Karpas-422 (cell line): ENCODE measurements around the gene RANBP2. TPM values are rescaled to one million over a fixed set of nuclear protein-coding genes. Genes with fewer than 3 reads are reported as not detected.
"Not testable (repeated sequence)": the region's sequence is repeated elsewhere in the genome, so short reads cannot be mapped to it uniquely, and the experiment has no call there.

Experiments
- DNase-seq: peaks from one replicate; pipeline ENCODE4 v3.0.0-alpha.2; 2015
- H2AFZ ChIP-seq: fragments of 200-600 bp; sonication (generic); 2 replicates; pipeline ENCODE4 v1.6.1; 2014; ENCODE audit warnings: antibody characterized with exemption, low read length, mixed read lengths
- H3K27ac ChIP-seq: fragments of 200-600 bp; sonication (generic); 2 replicates; pipeline ENCODE4 v1.5.1; 2014; ENCODE audit warnings: mild to moderate bottlenecking, low read length, moderate library complexity
- H3K27me3 ChIP-seq: fragments of 200-600 bp; sonication (generic); 2 replicates; pipeline ENCODE4 v1.6.1; 2014; ENCODE audit warnings: low read length, mixed read lengths
- H3K36me3 ChIP-seq: fragments of 200-600 bp; sonication (generic); 2 replicates; pipeline ENCODE4 v1.6.1; 2014; ENCODE audit warnings: low read length, mixed read lengths; ENCODE audit not compliant: insufficient read depth
- H3K4me1 ChIP-seq: fragments of 200-600 bp; sonication (generic); 2 replicates; pipeline ENCODE4 v1.6.1; 2014; ENCODE audit warnings: mild to moderate bottlenecking, low read length, mixed read lengths
- H3K4me2 ChIP-seq: fragments of 200-600 bp; sonication (generic); 2 replicates; pipeline ENCODE4 v1.6.1; 2014; ENCODE audit warnings: low read length, low read depth, mild to moderate bottlenecking; ENCODE audit not compliant: poor library complexity, severe bottlenecking
- H3K4me3 ChIP-seq: fragments of 200-600 bp; sonication (generic); 2 replicates; pipeline ENCODE4 v1.5.1; 2014; ENCODE audit warnings: mild to moderate bottlenecking, antibody characterized with exemption, low read length, mixed read lengths
- H3K79me2 ChIP-seq: fragments of 200-600 bp; sonication (generic); 2 replicates; pipeline ENCODE4 v1.6.1; 2014; ENCODE audit warnings: mild to moderate bottlenecking, low read length, mixed read lengths
- H3K9ac ChIP-seq: fragments of 200-600 bp; sonication (generic); 2 replicates; pipeline ENCODE4 v1.6.0; 2014; ENCODE audit warnings: low read length
- H3K9me2 ChIP-seq: fragments of 200-600 bp; sonication (generic), shearing (Covaris generic); replicated peaks from 2 replicates; pipeline ENCODE4 v1.6.0; 2014; ENCODE audit warnings: mild to moderate bottlenecking, low read length, moderate library complexity; ENCODE audit not compliant: insufficient read depth
- H3K9me3 ChIP-seq: fragments of 300-700, 200-600 bp; sonication (generic); 2 replicates; pipeline ENCODE4 v1.6.1; 2014; ENCODE audit warnings: low read length, mixed read lengths
- H4K20me1 ChIP-seq: fragments of 200-600 bp; sonication (generic); 2 replicates; pipeline ENCODE4 v1.6.1; 2014; ENCODE audit warnings: mild to moderate bottlenecking, antibody characterized with exemption, low read length, low read depth; ENCODE audit not compliant: insufficient read depth
- total RNA-seq: library from RNA; depleted of rRNA; stranded (reverse); fragments of >200 nt; shearing (Covaris generic); gene quantifications from 2 replicates; pipeline ENCODE4 v1.2.3, GENCODE V29; 2014; ENCODE audit warnings: low replicate concordance

The RANBP2 gene
- total RNA-seq, 1 experiment from 2014 or later = 81.4 TPM

GRCh38 chr2:108726048-108726447, 6.8 kb downstream of the RANBP2 start:
- not testable (repeated sequence) for H3K36me3 ChIP-seq, H3K9ac ChIP-seq, H3K4me1 ChIP-seq, H3K9me2 ChIP-seq, DNase-seq, H3K4me3 ChIP-seq, H3K27ac ChIP-seq, H3K4me2 ChIP-seq, H2AFZ ChIP-seq, H4K20me1 ChIP-seq, H3K27me3 ChIP-seq, H3K9me3 ChIP-seq
- H3K79me2 ChIP-seq = peaks cover 80% of the 10 kb centered on the region

- DNase-seq, H3K9ac ChIP-seq, H3K27ac ChIP-seq, H3K79me2 ChIP-seq, H2AFZ ChIP-seq, H3K4me2 ChIP-seq, H3K4me3 ChIP-seq, H3K9me3 ChIP-seq, H3K27me3 ChIP-seq, H3K4me1 ChIP-seq, H4K20me1 ChIP-seq, H3K36me3 ChIP-seq, H3K9me2 ChIP-seq: not testable (repeated sequence)
Observed at GRCh38 chr2:108734656-108735055, 15.4 kb downstream of the RANBP2 start.

GRCh38 chr2:108757973-108758372, 38.7 kb downstream of the RANBP2 start:
- not testable (repeated sequence) for H2AFZ ChIP-seq, H3K27me3 ChIP-seq, H3K9me2 ChIP-seq, H3K9ac ChIP-seq, H3K36me3 ChIP-seq, H3K79me2 ChIP-seq, H3K4me3 ChIP-seq, H3K4me1 ChIP-seq, H3K27ac ChIP-seq, H3K4me2 ChIP-seq, H3K9me3 ChIP-seq, H4K20me1 ChIP-seq, DNase-seq

GRCh38 chr2:108762618-108763017, 43.3 kb downstream of the RANBP2 start:
- not testable (repeated sequence) for H2AFZ ChIP-seq, H3K27me3 ChIP-seq, H3K9me2 ChIP-seq, H3K4me1 ChIP-seq, H3K27ac ChIP-seq, DNase-seq, H3K9me3 ChIP-seq, H3K4me2 ChIP-seq, H3K4me3 ChIP-seq, H3K9ac ChIP-seq, H4K20me1 ChIP-seq
- H3K36me3 ChIP-seq = peaks cover 31% of the 10 kb centered on the region
- peaks cover 11% of the 10 kb centered on the region for H3K79me2 ChIP-seq

- H3K27ac ChIP-seq, H3K9me2 ChIP-seq, H2AFZ ChIP-seq, DNase-seq, H3K9ac ChIP-seq, H3K4me3 ChIP-seq, H3K9me3 ChIP-seq, H3K27me3 ChIP-seq, H4K20me1 ChIP-seq, H3K4me1 ChIP-seq, H3K4me2 ChIP-seq: not testable (repeated sequence)
- Histone ChIP-seq H3K36me3 (peaks cover 40% of the 10 kb centered on the region), H3K79me2 (peaks cover 14% of the 10 kb centered on the region)
Observed at GRCh38 chr2:108766671-108767070, 47.4 kb downstream of the RANBP2 start.

GRCh38 chr2:108767859-108768258, 48.6 kb downstream of the RANBP2 start:
- H3K4me2 ChIP-seq, H3K27ac ChIP-seq, H3K4me3 ChIP-seq, H3K9me3 ChIP-seq, H3K9ac ChIP-seq, H4K20me1 ChIP-seq, H3K9me2 ChIP-seq, DNase-seq, H3K4me1 ChIP-seq, H2AFZ ChIP-seq, H3K27me3 ChIP-seq: not testable (repeated sequence)
- peaks cover 48% of the 10 kb centered on the region for H3K36me3 ChIP-seq
- peaks cover 15% of the 10 kb centered on the region for H3K79me2 ChIP-seq

GRCh38 chr2:108776475-108776874, 57.2 kb downstream of the RANBP2 start:
- Histone ChIP-seq H3K4me2 (peak overlapping the region; percentile 57), H3K4me1 (peaks cover 36% of the 10 kb centered on the region), H3K27ac (peak overlapping the region; percentile 79), H4K20me1 (no peaks in the 10 kb centered on the region), H3K9ac (no peak overlapping the region), H3K27me3 (no peaks in the 10 kb centered on the region), H3K36me3 (peaks cover 51% of the 10 kb centered on the region), H3K79me2 (peaks cover 42% of the 10 kb centered on the region), H3K4me3 (peak overlapping the region; percentile 16), H3K9me2 (no peaks in the 10 kb centered on the region), H2AFZ (no peak overlapping the region), H3K9me3 (no peaks in the 10 kb centered on the region)
- peak; percentile 82 for DNase-seq

- Histone ChIP-seq H2AFZ (no peak overlapping the region), H3K4me2 (no peak overlapping the region), H3K4me1 (peaks cover 45% of the 10 kb centered on the region), H4K20me1 (no peaks in the 10 kb centered on the region), H3K36me3 (peaks cover 49% of the 10 kb centered on the region), H3K9me2 (no peaks in the 10 kb centered on the region), H3K9ac (no peak overlapping the region), H3K27me3 (no peaks in the 10 kb centered on the region), H3K27ac (no peak overlapping the region), H3K4me3 (no peak overlapping the region), H3K9me3 (no peaks in the 10 kb centered on the region), H3K79me2 (peaks cover 40% of the 10 kb centered on the region)
- no peak for DNase-seq
Observed at GRCh38 chr2:108778857-108779256, 59.6 kb downstream of the RANBP2 start.

GRCh38 chr2:108786008-108786353, 66.7 kb downstream of the RANBP2 start:
- H2AFZ ChIP-seq = 0 out of 2 replicates have a peak overlapping the region, but pooled peaks have one; percentile 76
- peaks cover 40% of the 10 kb centered on the region; the same call in 1 of the 2 replicates for H3K36me3 ChIP-seq
- H3K27ac ChIP-seq = peak overlapping the region; percentile 81
- H3K79me2 ChIP-seq = peaks cover 37% of the 10 kb centered on the region
- no peak for DNase-seq
- peak overlapping the region; percentile 91 for H3K9ac ChIP-seq
- peak overlapping the region; percentile 99 for H3K4me2 ChIP-seq
- no peaks in the 10 kb centered on the region for H4K20me1 ChIP-seq
- no peaks in the 10 kb centered on the region for H3K9me3 ChIP-seq
- H3K27me3 ChIP-seq = no peaks in the 10 kb centered on the region
- H3K9me2 ChIP-seq = no peaks in the 10 kb centered on the region
- H3K4me1 ChIP-seq = peaks cover 40% of the 10 kb centered on the region
- H3K4me3 ChIP-seq = peak overlapping the region; percentile 83
